ENCODE results near the gene HUWE1.

GRCh38 chrX:53486285-53486684 is 200.2 kb downstream of the HUWE1 start:
- no peak for TF ChIP-seq CTCF (IDR thresholded peaks at IDR 0.05)
- no peak for TF ChIP-seq POLR2A (IDR thresholded peaks at IDR 0.05)

Measured in testis (tissue), 2 donors.